GM23338 (cell line): ENCODE results near the gene SOAT1. TPM values are rescaled to one million over a fixed set of nuclear protein-coding genes. Genes with fewer than 3 reads are reported as not detected.

ENCODE experiments used
- ATAC-seq: fragments of 200-7000 bp; cut with Tn5 transposase; 3 replicates; pipeline ENCODE4 v1.9.1; 2020
- DNase-seq: peaks from one replicate; pipeline ENCODE4 v3.0.0-alpha.2; 2015; ENCODE audit warnings: low spot score
- H2AFZ ChIP-seq: fragments of 200-600 bp; sonication (generic); 2 replicates; pipeline ENCODE4 v1.8.0; 2016; ENCODE audit warnings: antibody characterized with exemption, mild to moderate bottlenecking, moderate library complexity
- H3F3A ChIP-seq: fragments of 200-600 bp; sonication (generic); replicated peaks from 2 replicates; pipeline ENCODE4 v1.8.0; 2017; ENCODE audit warnings: antibody characterized with exemption, mixed run types, low read depth
- H3K27ac ChIP-seq: fragments of 200-600 bp; sonication (generic); 2 replicates; pipeline ENCODE4 v1.6.1; 2016; ENCODE audit warnings: low read depth
- H3K27me3 ChIP-seq: fragments of 200-600 bp; sonication (generic); 2 replicates; pipeline ENCODE4 v1.8.0; 2016; ENCODE audit warnings: mild to moderate bottlenecking, mixed run types, moderate library complexity; ENCODE audit not compliant: insufficient read depth
- H3K36me3 ChIP-seq: fragments of 200-600 bp; sonication (generic); 2 replicates; pipeline ENCODE4 v1.8.0; 2016; ENCODE audit warnings: mild to moderate bottlenecking; ENCODE audit not compliant: insufficient read depth
- H3K4me1 ChIP-seq: fragments of 200-600 bp; sonication (generic); 2 replicates; pipeline ENCODE4 v1.8.0; 2016; ENCODE audit warnings: mild to moderate bottlenecking, moderate library complexity; ENCODE audit not compliant: insufficient read depth
- H3K4me2 ChIP-seq: fragments of 200-600 bp; sonication (generic); 2 replicates; pipeline ENCODE4 v1.7.1; 2017; ENCODE audit warnings: mixed run types
- H3K4me3 ChIP-seq: fragments of 200-600 bp; sonication (generic); 2 replicates; pipeline ENCODE4 v1.6.1; 2016; ENCODE audit warnings: mixed run types
- H3K79me2 ChIP-seq: fragments of 200-600 bp; sonication (generic); replicated peaks from 2 replicates; pipeline ENCODE4 v1.8.0; 2017; ENCODE audit warnings: mild to moderate bottlenecking; ENCODE audit not compliant: insufficient read depth
- H3K9me2 ChIP-seq: fragments of 200-600 bp; sonication (generic); 2 replicates; pipeline ENCODE4 v1.8.0; 2017; ENCODE audit not compliant: insufficient read depth
- H4K20me1 ChIP-seq: fragments of 200-600 bp; sonication (generic); replicated peaks from 2 replicates; pipeline ENCODE4 v1.8.0; 2017; ENCODE audit warnings: mild to moderate bottlenecking; ENCODE audit not compliant: insufficient read depth
- H3K27ac Mint-ChIP-seq: 2 replicates; pipeline ENCODE4 v1.8.0; 2020; ENCODE audit warnings: inconsistent platforms, mild to moderate bottlenecking, moderate library complexity, mixed read lengths
- H3K27me3 Mint-ChIP-seq: 3 replicates; pipeline ENCODE4 v1.8.0; 2022; ENCODE audit warnings: low read depth, mild to moderate bottlenecking, moderate library complexity, mixed read lengths, inconsistent platforms; ENCODE audit not compliant: insufficient read depth, poor library complexity
- H3K36me3 Mint-ChIP-seq: 3 replicates; pipeline ENCODE4 v1.8.0; 2021; ENCODE audit warnings: low read depth, mild to moderate bottlenecking, inconsistent platforms, moderate library complexity, mixed read lengths
- H3K4me1 Mint-ChIP-seq: 3 replicates; pipeline ENCODE4 v1.8.0; 2020; ENCODE audit warnings: mild to moderate bottlenecking, inconsistent platforms, mixed read lengths
- H3K4me3 Mint-ChIP-seq: 3 replicates; pipeline ENCODE4 v1.8.0; 2021; ENCODE audit warnings: moderate library complexity, mild to moderate bottlenecking, inconsistent platforms, mixed read lengths
- H3K9me3 Mint-ChIP-seq: 3 replicates; pipeline ENCODE4 v1.8.0; 2020; ENCODE audit warnings: moderate library complexity, mild to moderate bottlenecking, inconsistent platforms, mixed read lengths
- EZH2 ChIP-seq: fragments of 200-600 bp; sonication (generic); IDR thresholded peaks from one replicate; pipeline ENCODE4 v1.8.0; 2017; ENCODE audit warnings: antibody characterized with exemption, mild to moderate bottlenecking, low read depth; ENCODE audit not compliant: unreplicated experiment
- NANOG ChIP-seq: IDR thresholded peaks from 2 replicates; pipeline ENCODE4 v1.6.1; 2016; ENCODE audit warnings: antibody characterized with exemption, borderline replicate concordance
- POLR2AphosphoS5 ChIP-seq: IDR thresholded peaks from 2 replicates; pipeline ENCODE4 v1.6.1; 2016; ENCODE audit warnings: antibody characterized with exemption, low read depth
- ZNF331 ChIP-seq: fragments of 250-450 bp; sonication (Bioruptor Pico); IDR thresholded peaks from 2 replicates; pipeline ENCODE4 v1.5.0; 2020; ENCODE audit warnings: low read depth, mild to moderate bottlenecking, moderate library complexity
- ZNF462 ChIP-seq: fragments of 250-450 bp; sonication (Bioruptor Pico); IDR thresholded peaks from 2 replicates; pipeline ENCODE4 v1.5.0; 2020; ENCODE audit warnings: mild to moderate bottlenecking, moderate library complexity
- polyA plus RNA-seq: library from polyadenylated mRNA; unstranded; fragments of >200 nt; fragmentation: Nextera tagmentation; extraction: Ambion mirVana; gene quantifications from 2 replicates; pipeline ENCODE4 v1.2.1, GENCODE V29; 2016
- total RNA-seq: library from RNA; depleted of rRNA; stranded (reverse); fragments of >200 nt; shearing (Covaris generic); gene quantifications from 2 replicates; pipeline ENCODE4 v1.2.3, GENCODE V29; 2014
- TF ChIP-seq, protein P1 (sequence below): IDR thresholded peaks from one replicate; pipeline ENCODE4 v1.6.1; 2018; ENCODE audit warnings: antibody characterized with exemption; ENCODE audit not compliant: unreplicated experiment
- TF ChIP-seq, protein P2 (sequence below), 2 experiments: fragments of 200-600 bp in 1 of 2; sonication (generic) in 1 of 2; conservative IDR thresholded peaks; 2 replicates each; pipeline versions ENCODE4 v1.5.1 to v1.6.1; 2016 to 2017; ENCODE audit warnings: antibody characterized with exemption in 2 of 2, low read depth in 2 of 2, mild to moderate bottlenecking in 2 of 2, moderate library complexity in 1 of 2

SOAT1 gene
- total and polyA plus RNA-seq, 2 experiments from 2014 or later = 1.3 to 2.6 TPM

GRCh38 chr1:179303200-179303785 is 9.7 kb downstream of the SOAT1 start:
- Mint-ChIP-seq H3K4me1 (no peaks in the 10 kb centered on the region), H3K27me3 (peaks cover 13% of the 10 kb centered on the region), H3K36me3 (no peaks in the 10 kb centered on the region), H3K4me3 (no peak overlapping the region), H3K27ac (no peak overlapping the region), H3K9me3 (no peaks in the 10 kb centered on the region)
- peaks cover 45% of the 10 kb centered on the region for H3K27me3 ChIP-seq
- H3K79me2 ChIP-seq = no peaks in the 10 kb centered on the region
- no peak for ATAC-seq
- no peak overlapping the region for H3K4me2 ChIP-seq
- H3K36me3 ChIP-seq = no peaks in the 10 kb centered on the region
- no peak overlapping the region for H3K27ac ChIP-seq
- no peaks in the 10 kb centered on the region for H3K9me2 ChIP-seq
- no peak overlapping the region for H2AFZ ChIP-seq
- H4K20me1 ChIP-seq = peaks cover 4% of the 10 kb centered on the region; the same call in 1 of the 2 replicates
- DNase-seq = no peak
- no peaks in the 10 kb centered on the region for H3F3A ChIP-seq
- H3K4me1 ChIP-seq = no peaks in the 10 kb centered on the region
- TF ChIP-seq ZNF331 (CRISPR knock-in tag) = no peak
- TF ChIP-seq POLR2AphosphoS5 = no peak
- no peak for TF ChIP-seq ZNF462 (CRISPR knock-in tag)
- TF ChIP-seq, protein P1, sequence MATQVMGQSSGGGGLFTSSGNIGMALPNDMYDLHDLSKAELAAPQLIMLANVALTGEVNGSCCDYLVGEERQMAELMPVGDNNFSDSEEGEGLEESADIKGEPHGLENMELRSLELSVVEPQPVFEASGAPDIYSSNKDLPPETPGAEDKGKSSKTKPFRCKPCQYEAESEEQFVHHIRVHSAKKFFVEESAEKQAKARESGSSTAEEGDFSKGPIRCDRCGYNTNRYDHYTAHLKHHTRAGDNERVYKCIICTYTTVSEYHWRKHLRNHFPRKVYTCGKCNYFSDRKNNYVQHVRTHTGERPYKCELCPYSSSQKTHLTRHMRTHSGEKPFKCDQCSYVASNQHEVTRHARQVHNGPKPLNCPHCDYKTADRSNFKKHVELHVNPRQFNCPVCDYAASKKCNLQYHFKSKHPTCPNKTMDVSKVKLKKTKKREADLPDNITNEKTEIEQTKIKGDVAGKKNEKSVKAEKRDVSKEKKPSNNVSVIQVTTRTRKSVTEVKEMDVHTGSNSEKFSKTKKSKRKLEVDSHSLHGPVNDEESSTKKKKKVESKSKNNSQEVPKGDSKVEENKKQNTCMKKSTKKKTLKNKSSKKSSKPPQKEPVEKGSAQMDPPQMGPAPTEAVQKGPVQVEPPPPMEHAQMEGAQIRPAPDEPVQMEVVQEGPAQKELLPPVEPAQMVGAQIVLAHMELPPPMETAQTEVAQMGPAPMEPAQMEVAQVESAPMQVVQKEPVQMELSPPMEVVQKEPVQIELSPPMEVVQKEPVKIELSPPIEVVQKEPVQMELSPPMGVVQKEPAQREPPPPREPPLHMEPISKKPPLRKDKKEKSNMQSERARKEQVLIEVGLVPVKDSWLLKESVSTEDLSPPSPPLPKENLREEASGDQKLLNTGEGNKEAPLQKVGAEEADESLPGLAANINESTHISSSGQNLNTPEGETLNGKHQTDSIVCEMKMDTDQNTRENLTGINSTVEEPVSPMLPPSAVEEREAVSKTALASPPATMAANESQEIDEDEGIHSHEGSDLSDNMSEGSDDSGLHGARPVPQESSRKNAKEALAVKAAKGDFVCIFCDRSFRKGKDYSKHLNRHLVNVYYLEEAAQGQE = no peak
- TF ChIP-seq, protein P2, sequence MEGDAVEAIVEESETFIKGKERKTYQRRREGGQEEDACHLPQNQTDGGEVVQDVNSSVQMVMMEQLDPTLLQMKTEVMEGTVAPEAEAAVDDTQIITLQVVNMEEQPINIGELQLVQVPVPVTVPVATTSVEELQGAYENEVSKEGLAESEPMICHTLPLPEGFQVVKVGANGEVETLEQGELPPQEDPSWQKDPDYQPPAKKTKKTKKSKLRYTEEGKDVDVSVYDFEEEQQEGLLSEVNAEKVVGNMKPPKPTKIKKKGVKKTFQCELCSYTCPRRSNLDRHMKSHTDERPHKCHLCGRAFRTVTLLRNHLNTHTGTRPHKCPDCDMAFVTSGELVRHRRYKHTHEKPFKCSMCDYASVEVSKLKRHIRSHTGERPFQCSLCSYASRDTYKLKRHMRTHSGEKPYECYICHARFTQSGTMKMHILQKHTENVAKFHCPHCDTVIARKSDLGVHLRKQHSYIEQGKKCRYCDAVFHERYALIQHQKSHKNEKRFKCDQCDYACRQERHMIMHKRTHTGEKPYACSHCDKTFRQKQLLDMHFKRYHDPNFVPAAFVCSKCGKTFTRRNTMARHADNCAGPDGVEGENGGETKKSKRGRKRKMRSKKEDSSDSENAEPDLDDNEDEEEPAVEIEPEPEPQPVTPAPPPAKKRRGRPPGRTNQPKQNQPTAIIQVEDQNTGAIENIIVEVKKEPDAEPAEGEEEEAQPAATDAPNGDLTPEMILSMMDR (conservative IDR thresholded peaks at IDR 0.05; ENCODE audit: low read depth in 2 of 2) = no peak
- TF ChIP-seq EZH2 = no peak
- no peak for TF ChIP-seq NANOG
- H3K4me3 ChIP-seq = no peak overlapping the region
